ENCODE measurements around the gene DENND10.
"Not testable (repeated sequence)": the region's sequence is repeated elsewhere in the genome, so short reads cannot be mapped to it uniquely, and the experiment has no call there.

DNA sequence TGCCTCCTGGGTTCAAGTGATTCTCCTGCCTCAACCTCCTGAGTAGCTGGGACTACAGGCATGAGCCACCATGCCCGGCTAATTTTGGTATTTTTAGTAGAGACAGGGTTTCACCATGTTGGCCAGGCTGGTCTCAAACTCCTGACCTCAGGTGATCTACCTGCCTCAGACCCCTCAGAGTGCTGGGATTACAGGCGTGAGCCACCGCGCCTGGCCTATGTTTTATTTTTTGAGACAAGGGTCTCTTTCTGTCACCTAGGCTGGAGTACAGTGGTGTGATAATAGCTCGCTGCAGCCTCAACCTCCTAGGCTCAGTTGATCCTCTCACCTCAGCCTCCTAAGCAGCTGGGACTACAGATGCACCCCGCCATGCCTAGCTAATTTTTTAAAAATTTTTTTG lies 47.7 kb downstream of the DENND10 start:
- TF ChIP-seq, protein P1, sequence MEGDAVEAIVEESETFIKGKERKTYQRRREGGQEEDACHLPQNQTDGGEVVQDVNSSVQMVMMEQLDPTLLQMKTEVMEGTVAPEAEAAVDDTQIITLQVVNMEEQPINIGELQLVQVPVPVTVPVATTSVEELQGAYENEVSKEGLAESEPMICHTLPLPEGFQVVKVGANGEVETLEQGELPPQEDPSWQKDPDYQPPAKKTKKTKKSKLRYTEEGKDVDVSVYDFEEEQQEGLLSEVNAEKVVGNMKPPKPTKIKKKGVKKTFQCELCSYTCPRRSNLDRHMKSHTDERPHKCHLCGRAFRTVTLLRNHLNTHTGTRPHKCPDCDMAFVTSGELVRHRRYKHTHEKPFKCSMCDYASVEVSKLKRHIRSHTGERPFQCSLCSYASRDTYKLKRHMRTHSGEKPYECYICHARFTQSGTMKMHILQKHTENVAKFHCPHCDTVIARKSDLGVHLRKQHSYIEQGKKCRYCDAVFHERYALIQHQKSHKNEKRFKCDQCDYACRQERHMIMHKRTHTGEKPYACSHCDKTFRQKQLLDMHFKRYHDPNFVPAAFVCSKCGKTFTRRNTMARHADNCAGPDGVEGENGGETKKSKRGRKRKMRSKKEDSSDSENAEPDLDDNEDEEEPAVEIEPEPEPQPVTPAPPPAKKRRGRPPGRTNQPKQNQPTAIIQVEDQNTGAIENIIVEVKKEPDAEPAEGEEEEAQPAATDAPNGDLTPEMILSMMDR (IDR thresholded peaks at IDR 0.05), result not testable (repeated sequence)
- TF ChIP-seq POLR2AphosphoS5, POLR2A (IDR thresholded peaks at IDR 0.05): not testable (repeated sequence)
